HepG2 (cell line): Measurements from ENCODE around the gene THOC1. TPM values are rescaled to one million over a fixed set of nuclear protein-coding genes. Genes with fewer than 3 reads are reported as not detected.

Experiments
- BHLHE40 ChIP-seq: IDR thresholded peaks from 2 replicates; pipeline ENCODE4 v1.6.1; 2011; ENCODE audit warnings: low read length, improper control_type of control experiment
- FOSL2 ChIP-seq: sonication (generic); formaldehyde crosslinking; IDR thresholded peaks from 2 replicates; pipeline ENCODE4 v1.4.0; 2020; ENCODE audit warnings: missing genetic modification reagents
- GLI4 ChIP-seq: sonication (generic); formaldehyde crosslinking; IDR thresholded peaks from 2 replicates; pipeline ENCODE4 v1.5.1; 2020; ENCODE audit warnings: missing genetic modification reagents, mild to moderate bottlenecking, moderate library complexity, borderline replicate concordance
- IRF2 ChIP-seq: IDR thresholded peaks from 2 replicates; pipeline ENCODE4 v1.6.1; 2018; ENCODE audit warnings: missing genetic modification reagents, missing compliant biosample characterization
- LRRFIP1 ChIP-seq: sonication (generic); formaldehyde crosslinking; conservative IDR thresholded peaks from 2 replicates; pipeline ENCODE4 v1.4.0; 2020; ENCODE audit warnings: missing genetic modification reagents
- MEF2D ChIP-seq: sonication (generic); formaldehyde crosslinking; IDR thresholded peaks from 2 replicates; pipeline ENCODE4 v1.5.1; 2020; ENCODE audit warnings: mild to moderate bottlenecking, missing genetic modification reagents
- SUZ12 ChIP-seq: fragments of 150-350 bp; IDR thresholded peaks from 2 replicates; pipeline ENCODE4 v1.6.1; 2014; ENCODE audit warnings: low read depth, low read length
- TFE3 ChIP-seq: IDR thresholded peaks from 2 replicates; pipeline ENCODE4 v1.6.1; 2016
- XBP1 ChIP-seq: sonication (generic); formaldehyde crosslinking; IDR thresholded peaks from 2 replicates; pipeline ENCODE4 v1.5.0; 2020; ENCODE audit warnings: missing genetic modification reagents
- ZBTB46 ChIP-seq: sonication (generic); formaldehyde crosslinking; IDR thresholded peaks from 2 replicates; pipeline ENCODE4 v1.4.0; 2020; ENCODE audit warnings: mild to moderate bottlenecking, missing genetic modification reagents, borderline replicate concordance
- ZNF225 ChIP-seq: sonication (generic); formaldehyde crosslinking; IDR thresholded peaks from 2 replicates; pipeline ENCODE4 v1.4.0; 2020; ENCODE audit warnings: mild to moderate bottlenecking, missing genetic modification reagents
- ZNF367 ChIP-seq: sonication (generic); formaldehyde crosslinking; IDR thresholded peaks from 2 replicates; pipeline ENCODE4 v1.4.0; 2020; ENCODE audit warnings: missing genetic modification reagents, borderline replicate concordance
- ZNF460 ChIP-seq: sonication (generic); formaldehyde crosslinking; IDR thresholded peaks from 2 replicates; pipeline ENCODE4 v1.5.1; 2020; ENCODE audit warnings: missing genetic modification reagents, mild to moderate bottlenecking, borderline replicate concordance
- ZNF556 ChIP-seq: sonication (generic); formaldehyde crosslinking; IDR thresholded peaks from 2 replicates; pipeline ENCODE4 v1.4.0; 2020; ENCODE audit warnings: mild to moderate bottlenecking, missing genetic modification reagents, borderline replicate concordance
- ZNF576 ChIP-seq: sonication (generic); formaldehyde crosslinking; IDR thresholded peaks from 2 replicates; pipeline ENCODE4 v1.4.0; 2020; ENCODE audit warnings: mild to moderate bottlenecking, missing genetic modification reagents
- ZNF597 ChIP-seq: sonication (generic); formaldehyde crosslinking; IDR thresholded peaks from 2 replicates; pipeline ENCODE4 v1.5.0; 2020; ENCODE audit warnings: missing genetic modification reagents
- ZNF772 ChIP-seq: sonication (generic); formaldehyde crosslinking; IDR thresholded peaks from 2 replicates; pipeline ENCODE4 v1.5.0; 2020; ENCODE audit warnings: mild to moderate bottlenecking, missing genetic modification reagents
- ZXDC ChIP-seq: sonication (generic); formaldehyde crosslinking; IDR thresholded peaks from 2 replicates; pipeline ENCODE4 v1.5.0; 2020; ENCODE audit warnings: mild to moderate bottlenecking, missing genetic modification reagents
- polyA plus RNA-seq, 8 experiments: library from polyadenylated mRNA; depleted of rRNA in 3 of 8; stranded (reverse) in 7 of 8; unstranded in 1 of 8; fragments of >200 nt; fragmentation: Illumina TruSeq in 4 of 8; extraction: Trizol in 4 of 8; gene quantifications; 2 replicates each; pipeline versions ENCODE4 v1.2.1 to v1.2.3, GENCODE V29; 2011 to 2016; ENCODE audit warnings: low read depth in 4 of 8, missing spikeins in 1 of 8, mixed read lengths in 1 of 8; ENCODE audit not compliant: insufficient read depth in 1 of 8
- total RNA-seq, 5 experiments: library from RNA; depleted of rRNA; stranded (reverse); fragments of >200 nt; fragmentation: Illumina TruSeq; extraction: Trizol; gene quantifications; 2 replicates each; pipeline ENCODE4 v1.2.3, GENCODE V29; 2016; ENCODE audit warnings: low read depth in 1 of 5

The THOC1 gene
- total and polyA plus RNA-seq, 2 of the 13 experiments (the other 11 are each of a cell fraction or from before 2014, with no cell fraction given): 40.6 to 56.7 TPM

- TF ChIP-seq ZXDC (no peak; the same call in 1 of the 2 replicates), ZBTB46 (CRISPR knock-in tag) (no peak), ZNF460 (CRISPR knock-in tag) (no peak), FOSL2 (CRISPR knock-in tag) (peak; percentile 65), ZNF367 (CRISPR knock-in tag) (no peak), LRRFIP1 (CRISPR knock-in tag) (no peak), IRF2 (peak; percentile 82), MEF2D (CRISPR knock-in tag) (peak; percentile 91), ZNF556 (CRISPR knock-in tag) (peak; percentile 93; the same call in 1 of the 2 replicates), SUZ12 (no peak), ZNF597 (CRISPR knock-in tag) (no peak), ZNF576 (peak; percentile 19; the same call in 1 of the 2 replicates), BHLHE40 (peak; percentile 57; the same call in 1 of the 2 replicates), ZNF772 (CRISPR knock-in tag) (peak; percentile 97), ZNF225 (CRISPR knock-in tag) (peak; percentile 78; the same call in 1 of the 2 replicates), GLI4 (CRISPR knock-in tag) (peak; percentile 75; the same call in 1 of the 2 replicates), XBP1 (CRISPR knock-in tag) (no peak), TFE3 (0 out of 2 replicates have a peak, but pooled peaks have one; percentile 16)
These were observed at the start of gene THOC1 (continued) for GRCh38 chr18:267688-268552.
